Coronary artery (tissue), 2 donors: ENCODE results near the gene PPIL1.

ENCODE experiments used
- DNase-seq: peaks from one replicate; pipeline ENCODE4 v3.0.0-alpha.2; 2017; ENCODE audit warnings: low spot score
- H3K27ac ChIP-seq, 2 donors: fragments of 200-600 bp; sonication (generic); one replicate each; pipeline ENCODE4 v1.5.1; 2016 to 2019
- H3K4me3 ChIP-seq: fragments of 200-600 bp; sonication (generic); 2 replicates; pipeline ENCODE4 v1.5.1; 2016; ENCODE audit warnings: mild to moderate bottlenecking, moderate library complexity
- TF ChIP-seq, protein P1 (sequence below): fragments of 200-600 bp; sonication (generic); IDR thresholded peaks from one replicate; pipeline ENCODE4 v1.5.1; 2019; ENCODE audit warnings: antibody characterized with exemption

The PPIL1 gene

DNA sequence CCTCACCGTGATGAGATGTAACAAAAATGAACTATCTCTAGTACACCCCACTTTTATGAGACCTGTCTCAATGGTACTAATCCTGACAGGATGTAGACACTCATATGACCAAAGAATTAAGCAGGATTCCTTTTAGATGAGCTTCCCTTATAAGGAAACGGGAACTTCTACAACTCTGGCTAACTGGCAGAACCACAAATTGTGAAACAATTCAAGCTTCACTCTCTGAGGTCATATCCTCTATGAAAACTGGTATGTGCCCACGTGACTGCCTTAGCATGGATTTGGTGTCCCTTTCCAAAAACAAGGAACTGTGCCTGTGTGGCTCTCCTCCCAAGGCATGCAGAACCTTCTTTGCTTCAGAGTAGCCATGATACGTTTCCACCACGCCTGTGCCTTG is 21.3 kb downstream of the PPIL1 start:
- TF ChIP-seq, protein P1, sequence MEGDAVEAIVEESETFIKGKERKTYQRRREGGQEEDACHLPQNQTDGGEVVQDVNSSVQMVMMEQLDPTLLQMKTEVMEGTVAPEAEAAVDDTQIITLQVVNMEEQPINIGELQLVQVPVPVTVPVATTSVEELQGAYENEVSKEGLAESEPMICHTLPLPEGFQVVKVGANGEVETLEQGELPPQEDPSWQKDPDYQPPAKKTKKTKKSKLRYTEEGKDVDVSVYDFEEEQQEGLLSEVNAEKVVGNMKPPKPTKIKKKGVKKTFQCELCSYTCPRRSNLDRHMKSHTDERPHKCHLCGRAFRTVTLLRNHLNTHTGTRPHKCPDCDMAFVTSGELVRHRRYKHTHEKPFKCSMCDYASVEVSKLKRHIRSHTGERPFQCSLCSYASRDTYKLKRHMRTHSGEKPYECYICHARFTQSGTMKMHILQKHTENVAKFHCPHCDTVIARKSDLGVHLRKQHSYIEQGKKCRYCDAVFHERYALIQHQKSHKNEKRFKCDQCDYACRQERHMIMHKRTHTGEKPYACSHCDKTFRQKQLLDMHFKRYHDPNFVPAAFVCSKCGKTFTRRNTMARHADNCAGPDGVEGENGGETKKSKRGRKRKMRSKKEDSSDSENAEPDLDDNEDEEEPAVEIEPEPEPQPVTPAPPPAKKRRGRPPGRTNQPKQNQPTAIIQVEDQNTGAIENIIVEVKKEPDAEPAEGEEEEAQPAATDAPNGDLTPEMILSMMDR, result no peak
- DNase-seq, result no peak
- H3K4me3 ChIP-seq, result no peak overlapping the region
- H3K27ac ChIP-seq, result peak overlapping the region; percentile 42 to 62

DNA sequence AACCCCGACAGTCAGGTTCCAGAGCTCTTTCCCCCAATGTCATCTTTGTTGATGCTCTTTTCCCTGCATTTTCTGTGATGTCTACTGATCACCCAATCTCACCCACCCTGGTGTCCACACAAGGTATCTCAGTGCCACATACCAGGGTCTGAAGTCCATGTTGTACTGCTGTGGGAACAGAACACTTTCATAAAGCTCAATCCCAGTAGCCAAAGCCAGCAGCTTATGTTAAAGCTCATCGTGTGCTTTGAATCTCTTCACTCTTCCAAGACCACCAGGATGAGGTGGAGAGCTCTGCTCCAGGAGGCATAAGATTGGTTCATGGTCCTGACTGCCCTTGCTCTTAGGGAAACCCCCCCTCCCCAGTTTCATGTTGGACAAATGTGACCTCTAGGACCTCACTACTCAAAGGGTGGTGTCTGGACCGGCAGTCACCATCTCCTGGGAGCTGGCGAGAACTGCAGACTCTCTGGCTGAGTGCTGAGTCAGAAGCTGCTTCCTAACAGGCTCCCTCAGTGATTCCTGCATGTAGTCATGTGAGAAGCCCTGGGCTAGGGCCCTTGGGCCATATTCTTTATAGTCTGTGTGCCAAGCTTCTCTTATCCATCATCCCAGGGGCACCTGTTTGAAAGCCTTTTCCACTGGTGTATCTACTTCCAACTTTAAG is 22.0 kb downstream of the PPIL1 start:
- no peak for DNase-seq
- Histone ChIP-seq H3K27ac (peak overlapping the region; percentile 29 to 42), H3K4me3 (no peak overlapping the region)
- TF ChIP-seq, protein P1, result no peak

DNA sequence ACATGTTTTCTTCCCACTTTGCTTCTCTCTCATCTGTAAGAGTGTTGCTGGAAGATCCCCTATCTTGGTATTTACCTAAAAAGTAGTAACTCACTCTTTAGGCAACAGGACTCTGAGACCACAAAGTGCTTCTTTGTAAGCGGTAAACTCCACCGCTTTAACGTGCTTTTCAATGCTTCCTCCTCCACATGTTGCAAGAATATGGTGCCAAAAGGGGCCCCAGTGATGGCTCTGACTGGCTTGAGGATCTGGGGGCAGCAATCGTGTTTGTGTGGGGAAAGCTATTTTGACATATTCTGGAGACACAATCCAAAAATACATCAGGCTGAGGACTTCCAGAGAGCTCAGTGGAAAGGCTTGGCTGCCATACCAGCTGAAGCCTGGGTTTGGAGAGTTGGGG is 23.0 kb downstream of the PPIL1 start:
- H3K4me3 ChIP-seq, result no peak overlapping the region
- H3K27ac ChIP-seq, result peak overlapping the region; percentile 13 to 42
- DNase-seq, result no peak
- TF ChIP-seq, protein P1, result no peak

DNA sequence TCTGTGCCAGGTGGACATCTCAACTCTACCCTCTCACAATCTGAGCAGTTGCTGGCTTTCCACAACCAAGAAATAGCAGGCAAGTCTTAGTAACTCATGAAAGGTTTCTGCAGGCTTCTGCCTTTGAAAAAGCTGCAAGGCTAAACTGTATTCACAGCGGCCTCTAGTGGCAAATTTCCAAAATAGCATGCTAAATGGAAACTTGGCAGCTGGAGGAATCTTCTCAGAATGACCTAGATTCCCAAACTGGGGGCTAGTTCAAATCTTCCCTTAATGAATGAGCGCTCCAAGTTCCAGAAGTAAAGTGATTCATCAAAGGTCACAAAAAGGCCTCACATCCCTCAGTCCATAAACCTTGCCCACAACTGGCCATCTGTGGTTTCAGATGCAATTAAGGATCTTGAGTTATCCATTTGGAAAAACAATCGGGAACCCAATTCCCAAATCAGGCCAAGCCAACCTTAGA is 23.4 kb downstream of the PPIL1 start:
- DNase-seq, result no peak
- H3K27ac ChIP-seq, result peak overlapping the region in 1 of 2 donors; percentile 13
- H3K4me3 ChIP-seq, result no peak overlapping the region
- TF ChIP-seq, protein P1, result no peak

DNA sequence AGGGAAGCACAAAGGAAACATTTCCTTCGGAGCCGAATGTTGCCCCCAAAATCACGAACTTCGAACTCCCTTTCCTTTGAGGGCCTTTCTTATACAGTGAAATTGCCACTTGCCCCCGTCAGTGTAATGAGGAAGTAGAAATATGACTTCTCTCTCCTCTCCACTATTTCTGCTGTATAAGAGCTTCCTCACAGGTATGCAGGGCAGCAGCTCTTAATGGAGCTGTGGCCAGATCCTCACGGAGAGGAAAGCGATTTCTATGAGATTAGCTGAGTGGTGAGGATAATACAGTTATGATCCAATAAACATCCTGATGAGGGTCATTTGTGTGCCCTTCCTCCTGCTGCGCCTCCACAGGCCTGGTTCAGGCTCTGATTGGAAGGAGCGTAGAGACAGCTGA is 24.6 kb downstream of the PPIL1 start:
- Histone ChIP-seq H3K4me3 (no peak overlapping the region), H3K27ac (no peak overlapping the region)
- TF ChIP-seq, protein P1, result no peak
- no peak for DNase-seq

DNA sequence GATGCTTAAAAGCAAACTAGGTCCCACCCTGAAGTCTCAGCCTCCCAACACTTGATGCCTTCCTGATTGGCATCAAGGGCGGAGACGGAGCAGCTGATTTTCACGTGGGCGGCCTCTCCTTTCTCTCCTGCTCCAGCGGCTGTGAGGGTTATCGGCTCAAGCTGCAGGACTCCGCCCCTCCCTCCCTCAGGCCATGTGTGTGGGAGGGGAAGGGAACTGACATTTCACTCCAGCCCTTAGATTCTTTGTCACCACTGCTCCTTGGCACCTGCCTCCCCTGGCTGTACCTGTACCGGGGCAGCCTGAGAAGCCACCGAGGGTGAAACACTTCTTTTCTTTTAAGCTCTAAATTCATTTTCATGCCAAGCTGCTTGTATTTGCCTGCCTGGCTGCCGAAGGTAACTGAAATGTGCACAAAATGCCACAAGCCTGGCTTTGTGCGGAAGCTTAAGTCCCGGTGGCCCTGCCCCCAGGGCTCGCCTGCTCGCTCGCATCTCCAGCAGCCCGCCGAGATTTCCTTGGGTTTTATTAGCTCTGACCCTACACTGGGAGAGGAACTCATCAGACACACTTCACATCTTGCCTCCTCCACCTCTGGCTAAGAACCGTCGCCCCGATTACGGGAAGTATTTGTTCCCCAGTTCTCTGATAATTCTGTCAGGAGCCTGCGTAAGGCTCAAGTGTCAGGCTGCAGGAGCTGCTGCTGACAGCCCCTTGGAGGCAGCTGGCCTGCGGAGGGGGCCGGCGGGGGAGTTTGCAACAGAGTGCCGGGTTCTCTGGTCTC is 25.8 kb downstream of the PPIL1 start:
- Histone ChIP-seq H3K4me3 (peak overlapping the region; percentile 42), H3K27ac (peak overlapping the region in 1 of 2 donors; percentile 31)
- no peak for DNase-seq

More for the DNA sequence above, 25.8 kb downstream of the PPIL1 start:
- TF ChIP-seq, protein P1, result no peak
